NB4 (cell line): ENCODE measurements around the gene CST4.

Source experiments
- DNase-seq: peaks from one replicate; pipeline ENCODE4 v3.0.0; 2010; ENCODE audit warnings: low read depth
- H3K4me3 ChIP-seq: one replicate; pipeline ENCODE4 v1.5.1; 2011; ENCODE audit warnings: mild to moderate bottlenecking, low read depth, low read length, moderate library complexity
- CTCF ChIP-seq: IDR thresholded peaks from one replicate; pipeline ENCODE4 v1.5.1; 2012; ENCODE audit warnings: low read depth, low read length
- MAX ChIP-seq: IDR thresholded peaks from 2 replicates; pipeline ENCODE4 v1.6.1; 2011; ENCODE audit warnings: low read depth, low read length
- MYC ChIP-seq: IDR thresholded peaks from 2 replicates; pipeline ENCODE4 v1.6.1; 2011; ENCODE audit warnings: low read depth, low read length
- POLR2A ChIP-seq: IDR thresholded peaks from 2 replicates; pipeline ENCODE4 v1.6.1; 2011; ENCODE audit warnings: mild to moderate bottlenecking; ENCODE audit not compliant: insufficient read length; ENCODE audit errors: extremely low read depth

Gene CST4

GRCh38 chr20:23683807-23684206 is 5.0 kb downstream of the CST4 start:
- no peak for DNase-seq
- TF ChIP-seq POLR2A (no peak), MYC (no peak), MAX (no peak), CTCF (no peak)
- no peak overlapping the region for H3K4me3 ChIP-seq

DNA sequence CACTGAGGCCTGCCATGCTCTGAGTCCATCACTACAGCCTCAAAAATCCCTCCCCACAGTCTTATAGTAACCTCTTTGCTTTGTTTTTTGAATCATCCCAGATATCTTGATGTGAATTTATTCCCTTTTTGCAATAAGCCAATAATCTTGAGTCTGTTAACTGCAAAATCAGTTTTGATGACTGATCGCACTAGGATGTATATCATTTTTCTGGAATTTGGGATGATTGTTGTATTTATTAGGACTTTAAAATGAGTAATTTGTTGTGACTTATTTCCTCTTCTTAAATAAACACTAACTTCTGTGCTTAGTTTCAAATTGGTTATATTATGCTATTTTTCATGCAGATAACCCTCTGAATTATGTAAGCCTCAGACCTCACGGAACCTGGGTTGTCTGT is 5.6 kb downstream of the CST4 start:
- H3K4me3 ChIP-seq, result no peak overlapping the region
- DNase-seq, result no peak
- TF ChIP-seq POLR2A, result no peak

DNA sequence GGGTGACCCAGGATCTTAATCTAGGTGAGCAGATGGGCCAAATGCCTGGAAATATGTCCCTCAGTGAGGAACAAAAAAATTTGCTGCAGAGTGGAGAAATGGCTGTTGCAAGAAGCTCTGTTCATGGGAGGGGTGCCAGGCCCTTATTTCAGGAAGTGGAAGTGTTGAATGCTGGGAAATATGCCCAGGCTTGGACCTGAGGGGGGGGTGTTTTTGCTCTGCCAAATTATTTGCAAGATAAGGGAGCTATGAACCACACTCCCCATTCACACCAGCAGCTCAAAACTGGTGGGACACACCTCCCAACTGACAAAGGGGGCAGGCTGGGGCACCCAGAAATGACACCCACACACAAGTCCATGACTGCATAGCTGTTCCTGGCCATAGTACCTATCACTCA is 8.7 kb downstream of the CST4 start:
- H3K4me3 ChIP-seq, result no peak overlapping the region
- TF ChIP-seq MAX (no peak), CTCF (no peak), MYC (no peak), POLR2A (no peak)
- peak; percentile 8 for DNase-seq

DNA sequence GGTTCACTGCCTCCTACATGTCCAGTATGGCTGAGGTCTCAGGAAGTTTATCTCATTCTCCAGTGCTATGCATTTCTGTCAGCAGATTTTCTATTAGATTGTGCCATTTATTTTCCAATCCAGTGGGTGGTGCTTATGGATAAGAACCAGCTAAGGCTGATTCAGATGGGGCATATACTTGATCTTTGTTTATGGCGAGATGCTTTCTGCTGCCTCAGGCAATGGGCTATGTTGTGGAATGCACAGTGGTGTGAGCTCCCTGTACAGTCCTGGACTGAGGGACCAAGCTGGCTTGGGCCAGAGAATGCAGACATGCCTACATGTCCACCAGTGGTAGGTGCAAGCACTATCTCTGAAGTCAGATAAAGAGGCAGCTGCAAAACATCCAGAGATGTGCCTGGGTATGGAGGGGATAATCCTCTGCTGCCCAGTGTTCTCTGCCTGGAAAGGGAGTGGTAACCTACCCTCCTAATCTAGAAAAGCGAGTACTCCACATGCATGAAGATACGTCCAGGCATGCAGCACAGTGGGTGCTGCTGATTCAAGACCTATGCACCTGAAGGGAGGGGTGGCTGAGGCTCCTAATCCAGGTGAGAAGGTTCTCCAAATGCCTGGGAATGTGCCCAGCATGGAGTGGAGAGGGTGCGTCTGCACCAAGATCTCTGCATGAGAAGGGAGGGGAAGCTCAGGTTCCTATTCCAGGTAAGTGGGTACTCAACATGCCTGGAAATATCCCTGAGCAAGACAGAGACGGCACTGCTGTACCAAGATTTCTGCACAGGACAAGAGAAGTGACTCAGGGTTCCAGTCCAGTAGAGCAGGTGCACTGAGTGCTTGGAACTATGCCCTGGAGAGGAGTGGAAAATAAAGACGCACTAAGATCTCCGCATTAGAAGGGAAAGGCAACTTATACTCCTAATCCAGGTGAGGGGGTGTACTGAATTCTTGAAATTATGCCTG is 9.4 kb downstream of the CST4 start:
- TF ChIP-seq MAX (no peak), CTCF (no peak), MYC (no peak), POLR2A (no peak)
- no peak for DNase-seq
- H3K4me3 ChIP-seq, result no peak overlapping the region

DNA sequence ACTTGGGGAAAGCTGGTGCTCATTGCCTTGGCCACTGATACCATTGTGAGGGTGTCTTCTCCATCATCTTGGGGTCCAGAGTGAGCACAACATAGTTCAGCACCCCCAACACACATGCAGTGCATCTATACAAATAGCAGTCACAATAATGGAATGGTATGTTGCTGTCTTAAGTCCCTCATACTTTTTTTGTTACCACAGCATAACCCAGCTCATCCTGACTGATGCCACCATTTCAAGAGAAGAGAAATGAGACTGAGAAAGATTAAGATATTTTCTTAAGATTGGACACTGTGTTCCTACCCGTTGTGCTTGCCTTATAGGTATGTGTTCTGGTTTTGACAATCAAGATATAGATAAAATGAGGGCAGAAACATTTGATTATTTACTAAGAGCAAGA is 15.6 kb downstream of the CST4 start:
- DNase-seq, result no peak

DNA sequence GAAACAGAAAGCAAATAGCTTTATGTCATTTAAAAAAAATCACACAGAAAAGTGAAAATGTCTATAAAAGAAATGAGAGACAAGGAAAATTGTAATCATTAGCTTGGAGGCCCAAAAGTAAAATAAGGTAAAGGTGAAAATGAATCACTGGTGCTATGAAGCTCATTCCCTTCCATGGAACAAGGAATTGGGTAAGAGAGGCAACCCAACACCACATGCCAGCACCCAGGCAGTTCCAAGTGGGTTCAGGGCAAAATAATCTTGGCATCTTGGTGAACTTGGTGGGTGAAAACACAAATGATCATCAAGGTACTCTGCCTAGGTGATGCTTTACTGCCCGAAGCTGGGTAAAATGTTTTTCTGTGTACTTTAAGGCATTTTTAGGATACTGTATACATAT is 16.7 kb downstream of the CST4 start:
- no peak for DNase-seq
- no peak overlapping the region for H3K4me3 ChIP-seq
- TF ChIP-seq MAX (no peak), POLR2A (no peak), MYC (no peak), CTCF (no peak)

More for the DNA sequence above, 15.6 kb downstream of the CST4 start:
- H3K4me3 ChIP-seq, result no peak overlapping the region
- TF ChIP-seq MYC (no peak), CTCF (no peak), MAX (no peak), POLR2A (no peak)
